Measurements from ENCODE around the gene MLPH. TPM values are rescaled to one million over a fixed set of nuclear protein-coding genes. Genes with fewer than 3 reads are reported as not detected.
A peak's percentile ranks its signal among the peaks of the same experiment; 100 is the strongest.

The MLPH gene
- total and polyA plus RNA-seq, 2 of the 13 experiments (the other 11 are each of a cell fraction or from before 2014, with no cell fraction given): 0.12 TPM; not detected in 1

DNA sequence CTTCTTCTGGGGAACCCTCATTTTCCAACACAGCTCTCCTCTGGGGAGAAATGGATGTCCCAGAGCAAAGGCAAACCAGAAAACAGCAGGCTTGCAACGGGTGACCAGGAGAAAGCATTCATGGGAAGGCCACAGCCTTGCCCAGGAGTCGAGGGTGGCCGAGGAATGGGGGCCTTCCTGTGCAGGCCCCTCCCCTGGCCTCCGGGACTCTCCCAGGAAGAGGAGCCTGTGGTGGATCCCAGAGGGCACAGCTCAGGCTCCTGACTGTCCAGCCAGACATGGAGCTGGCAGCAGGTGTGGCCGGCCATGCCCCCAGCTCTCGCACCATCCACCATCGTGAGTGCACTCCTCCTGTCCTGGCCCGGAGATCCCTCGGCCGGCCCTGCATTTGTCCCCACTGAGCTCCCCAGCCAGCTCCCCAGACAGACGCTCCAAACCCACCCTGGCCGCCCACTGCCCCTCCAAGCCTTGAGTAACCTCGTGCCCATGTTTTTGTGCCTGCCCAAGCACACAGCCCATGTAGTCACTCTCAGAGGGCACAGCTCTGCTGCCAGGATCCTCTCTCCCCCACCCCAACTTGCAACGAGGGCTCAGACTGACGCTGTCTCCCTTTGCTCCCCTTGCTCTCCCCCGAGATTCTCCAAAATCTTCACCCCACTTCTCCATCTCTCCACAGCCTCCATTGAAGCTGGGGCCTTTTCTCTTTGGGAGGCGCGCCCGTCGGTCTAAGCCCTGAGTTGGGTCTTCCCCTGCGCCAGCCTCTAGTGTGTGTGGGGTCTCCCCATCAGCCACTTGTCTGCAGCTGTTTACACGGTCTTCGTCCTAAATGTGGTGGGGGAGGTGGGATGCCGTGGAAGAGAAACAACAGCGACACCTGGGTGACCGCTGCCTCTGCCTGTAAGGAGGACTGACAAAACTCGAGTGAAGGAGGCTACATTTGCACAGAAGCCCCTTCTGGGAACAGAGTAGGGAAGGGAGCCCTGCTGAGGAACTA lies 89.1 kb downstream of the MLPH start:
- Histone ChIP-seq H2AFZ (ENCODE audit: low read length) (no peak overlapping the region), H3K27ac (ENCODE audit: extremely low read length, insufficient read depth, low read length) (no peak overlapping the region)
- CTCF ChIA-PET (ENCODE audit: low intra/inter-chr PET ratio, low total read pairs): no interaction called here

More for the DNA sequence above, 89.1 kb downstream of the MLPH start:
- Histone ChIP-seq H3K4me3 (replicated peaks in 1 of 3; ENCODE audit: insufficient read depth in 1 of 3, low read depth in 2 of 3, low read length in 3 of 3) (no peak overlapping the region), H3K4me2 (ENCODE audit: low read depth, low read length) (no peak overlapping the region), H3K79me2 (ENCODE audit: insufficient read depth, low read length) (no peaks in the 10 kb centered on the region), H3K27me3 (ENCODE audit: control insufficient read depth in 1 of 2, insufficient read depth in 2 of 2, low read length in 2 of 2) (no peaks in the 10 kb centered on the region), H3K4me1 (ENCODE audit: insufficient read depth, low read length) (peaks cover 19% of the 10 kb centered on the region), H4K20me1 (ENCODE audit: insufficient read depth, low read length) (no peaks in the 10 kb centered on the region), H3K36me3 (replicated peaks in 1 of 2; ENCODE audit: control insufficient read depth in 1 of 2, insufficient read depth in 2 of 2, low read length in 2 of 2) (peaks cover 17 to 46% of the 10 kb centered on the region in 2 experiments), H3K9me3 (ENCODE audit: low read length) (no peaks in the 10 kb centered on the region), H3K9ac (ENCODE audit: insufficient read depth, low read depth, low read length) (no peak overlapping the region)
- intact Hi-C loops (cut with micrococcal nuclease; ENCODE audit: unreplicated experiment) (no loop called here), in situ Hi-C loops (cut with HindIII; ENCODE audit: extremely low pct_ligation_motif_present, low pct_unique_long_range_greater_than_20kb) (no loop called here)
- ATAC-seq (no peak), FAIRE-seq (no peak), DNase-seq (ENCODE audit: low spot score) (no peak)
- POLR2A ChIA-PET: interaction anchor here (0.9 kb wide), 1 partner anchor 26 kb away, joined by 3 read pairs; no protein-coding TSS in a partner anchor
- BruUV-seq (replicated peaks): no TSS peak
- WGBS (ENCODE audit: low lambda C conversion rate): 89% methylated on average over 21 of the region's 27 CpGs
- no peak for TF ChIP-seq ASH2L (IDR thresholded peaks at IDR 0.05; ENCODE audit: insufficient read length, low read depth, low read length)
- no peak for TF ChIP-seq TARDBP (CRISPR knock-in tag; IDR thresholded peaks at IDR 0.05)
- no peak for TF ChIP-seq THYN1 (CRISPR knock-in tag; IDR thresholded peaks at IDR 0.05; ENCODE audit: borderline replicate concordance, low read depth)
- TF ChIP-seq RBFOX2 (IDR thresholded peaks at IDR 0.05; ENCODE audit: low read depth, low read length): peak; percentile 74
- peak in 1 of 2 experiments; percentile 27; a peak in 1 of 4 replicates for TF ChIP-seq POLR2A (IDR thresholded peaks at IDR 0.05; ENCODE audit: insufficient read depth in 1 of 2, low read depth in 2 of 2, low read length in 2 of 2)
- no peak for TF ChIP-seq SRSF4 (IDR thresholded peaks at IDR 0.05; ENCODE audit: low read depth, low read length, poor library complexity, severe bottlenecking)
- TF ChIP-seq REL (CRISPR knock-in tag; conservative IDR thresholded peaks at IDR 0.05): no peak
- no peak for TF ChIP-seq ZSCAN31 (CRISPR knock-in tag; IDR thresholded peaks at IDR 0.05; ENCODE audit: low read depth)
- TF ChIP-seq ZNF546 (CRISPR knock-in tag; conservative IDR thresholded peaks at IDR 0.05): no peak
- peak; percentile 10; the same call in 1 of the 2 replicates for TF ChIP-seq POLR2G (IDR thresholded peaks at IDR 0.05; ENCODE audit: low read depth, low read length)
- TF ChIP-seq, protein P1, sequence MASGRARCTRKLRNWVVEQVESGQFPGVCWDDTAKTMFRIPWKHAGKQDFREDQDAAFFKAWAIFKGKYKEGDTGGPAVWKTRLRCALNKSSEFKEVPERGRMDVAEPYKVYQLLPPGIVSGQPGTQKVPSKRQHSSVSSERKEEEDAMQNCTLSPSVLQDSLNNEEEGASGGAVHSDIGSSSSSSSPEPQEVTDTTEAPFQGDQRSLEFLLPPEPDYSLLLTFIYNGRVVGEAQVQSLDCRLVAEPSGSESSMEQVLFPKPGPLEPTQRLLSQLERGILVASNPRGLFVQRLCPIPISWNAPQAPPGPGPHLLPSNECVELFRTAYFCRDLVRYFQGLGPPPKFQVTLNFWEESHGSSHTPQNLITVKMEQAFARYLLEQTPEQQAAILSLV (CRISPR knock-in tag; IDR thresholded peaks at IDR 0.05; ENCODE audit: borderline replicate concordance): 0 out of 2 replicates have a peak, but pooled peaks have one; percentile 46
- TF ChIP-seq MEIS1 (CRISPR knock-in tag; IDR thresholded peaks at IDR 0.05; ENCODE audit: borderline replicate concordance): no peak
- TF ChIP-seq AGO2 (optimal IDR thresholded peaks at IDR 0.05; ENCODE audit: low read depth, low read length): peak; percentile 88
- TF ChIP-seq HNRNPL (IDR thresholded peaks at IDR 0.05; ENCODE audit: low read depth, low read length): peak; percentile 56; the same call in 1 of the 2 replicates
- peak; percentile 42 for TF ChIP-seq HNRNPLL (IDR thresholded peaks at IDR 0.05; ENCODE audit: low read depth, low read length, poor library complexity, severe bottlenecking)
- peak; percentile 91 for TF ChIP-seq AGO1 (IDR thresholded peaks at IDR 0.05; ENCODE audit: low read depth, low read length, poor library complexity, severe bottlenecking)
